Measurements from ENCODE around the gene SIPA1L3.

SIPA1L3 gene

GRCh38 chr19:37961198-37961597 is 54.2 kb downstream of the SIPA1L3 start:
- no peak for DNase-seq (ENCODE audit: low read depth)
- no peak overlapping the region for H3K4me3 ChIP-seq (ENCODE audit: control insufficient read depth, low read depth, low read length)
- TF ChIP-seq CTCF (IDR thresholded peaks at IDR 0.05; ENCODE audit: control insufficient read depth, insufficient read depth, low read depth, low read length, missing control alignments) = no peak

GRCh38 chr19:37963190-37963936 is 56.4 kb downstream of the SIPA1L3 start:
- H3K4me3 ChIP-seq (ENCODE audit: control insufficient read depth, low read depth, low read length) = no peak overlapping the region
- no peak for TF ChIP-seq CTCF (IDR thresholded peaks at IDR 0.05; ENCODE audit: control insufficient read depth, insufficient read depth, low read depth, low read length, missing control alignments)
- peak; percentile 74 for DNase-seq (ENCODE audit: low read depth)

GRCh38 chr19:37964109-37964508 is 57.1 kb downstream of the SIPA1L3 start:
- TF ChIP-seq CTCF (IDR thresholded peaks at IDR 0.05; ENCODE audit: control insufficient read depth, insufficient read depth, low read depth, low read length, missing control alignments) = no peak
- no peak for DNase-seq (ENCODE audit: low read depth)
- no peak overlapping the region for H3K4me3 ChIP-seq (ENCODE audit: control insufficient read depth, low read depth, low read length)

GRCh38 chr19:37966211-37966661 is 59.2 kb downstream of the SIPA1L3 start:
- no peak overlapping the region for H3K4me3 ChIP-seq (ENCODE audit: control insufficient read depth, low read depth, low read length)
- no peak for DNase-seq (ENCODE audit: low read depth)
- TF ChIP-seq CTCF (IDR thresholded peaks at IDR 0.05; ENCODE audit: control insufficient read depth, insufficient read depth, low read depth, low read length, missing control alignments) = no peak

- no peak for TF ChIP-seq CTCF (IDR thresholded peaks at IDR 0.05; ENCODE audit: control insufficient read depth, insufficient read depth, low read depth, low read length, missing control alignments)
- no peak overlapping the region for H3K4me3 ChIP-seq (ENCODE audit: control insufficient read depth, low read depth, low read length)
- DNase-seq (ENCODE audit: low read depth) = no peak
Measured at GRCh38 chr19:37966662-37967231, 59.7 kb downstream of the SIPA1L3 start.

GRCh38 chr19:37969695-37970094 is 62.7 kb downstream of the SIPA1L3 start:
- TF ChIP-seq CTCF (IDR thresholded peaks at IDR 0.05; ENCODE audit: control insufficient read depth, insufficient read depth, low read depth, low read length, missing control alignments) = no peak
- no peak overlapping the region for H3K4me3 ChIP-seq (ENCODE audit: control insufficient read depth, low read depth, low read length)
- DNase-seq (ENCODE audit: low read depth) = no peak

All from AG09309 (cell line).